HG02973 (cell line): ENCODE results near the gene LTBP2.

Source experiments
- ATAC-seq: cut with Tn5 transposase; IDR thresholded peaks from one replicate; pipeline ENCODE4 v1.9.1; 2021; ENCODE audit warnings: moderate library complexity; ENCODE audit not compliant: unreplicated experiment

The LTBP2 gene

DNA sequence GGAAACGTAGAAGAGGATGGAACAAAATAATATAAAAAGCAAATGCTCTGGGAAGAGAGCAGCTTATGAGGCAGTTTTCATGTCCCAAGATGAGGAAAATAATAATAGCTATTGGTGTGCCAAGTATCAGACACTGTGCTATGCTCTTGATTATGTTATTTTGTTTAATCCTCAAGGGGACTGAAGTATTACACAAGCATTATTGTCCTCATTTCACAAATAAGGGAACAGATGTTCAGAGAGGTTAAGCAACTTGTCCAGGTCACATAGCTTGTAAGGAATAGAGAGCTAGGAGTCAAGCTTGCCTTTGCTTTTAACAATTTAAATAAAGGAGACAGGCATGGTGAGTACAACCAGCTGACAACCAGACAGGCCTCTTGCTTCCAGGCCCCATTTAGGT is 26.9 kb upstream of the LTBP2 start:
- no peak for ATAC-seq

DNA sequence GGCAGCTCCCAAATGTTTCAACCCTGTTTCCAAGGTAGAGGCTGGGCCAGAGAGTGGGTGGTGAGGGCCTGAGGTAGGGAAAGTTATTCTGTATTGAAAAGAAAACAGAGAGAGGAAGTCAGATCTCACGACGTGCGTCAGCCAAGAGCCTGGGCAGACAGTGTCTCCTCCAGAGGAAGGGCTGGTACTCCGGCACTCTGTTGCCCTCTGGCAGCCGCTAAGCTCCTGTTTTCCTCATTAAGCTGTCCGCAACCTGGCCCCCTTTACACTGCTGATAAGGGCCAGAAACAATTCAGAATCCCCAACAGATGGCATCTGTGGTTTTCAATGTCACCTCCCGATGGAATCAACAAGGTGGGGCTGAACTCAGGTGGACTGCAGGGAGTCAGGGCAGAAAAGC is 26.0 kb upstream of the LTBP2 start:
- ATAC-seq = no peak

DNA sequence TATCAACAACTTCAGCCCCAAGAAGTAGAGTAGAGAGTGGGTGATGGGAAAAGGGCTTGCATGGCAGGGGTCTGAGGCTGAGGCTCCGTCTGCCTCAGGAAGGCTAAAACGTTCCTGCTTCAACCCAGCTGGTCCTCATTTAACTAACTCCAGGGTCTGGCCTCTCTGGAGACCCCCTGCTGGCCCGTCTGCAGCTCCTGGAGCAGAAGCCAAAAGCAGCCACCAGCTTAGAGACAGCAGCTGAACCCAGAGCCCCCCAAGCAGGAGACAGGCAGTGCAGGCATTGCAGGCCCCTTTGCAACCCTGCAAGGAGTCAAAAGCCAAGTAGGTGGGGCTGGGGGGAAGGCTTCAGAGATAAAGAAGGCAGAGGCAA is 25.1 kb upstream of the LTBP2 start:
- no peak for ATAC-seq

DNA sequence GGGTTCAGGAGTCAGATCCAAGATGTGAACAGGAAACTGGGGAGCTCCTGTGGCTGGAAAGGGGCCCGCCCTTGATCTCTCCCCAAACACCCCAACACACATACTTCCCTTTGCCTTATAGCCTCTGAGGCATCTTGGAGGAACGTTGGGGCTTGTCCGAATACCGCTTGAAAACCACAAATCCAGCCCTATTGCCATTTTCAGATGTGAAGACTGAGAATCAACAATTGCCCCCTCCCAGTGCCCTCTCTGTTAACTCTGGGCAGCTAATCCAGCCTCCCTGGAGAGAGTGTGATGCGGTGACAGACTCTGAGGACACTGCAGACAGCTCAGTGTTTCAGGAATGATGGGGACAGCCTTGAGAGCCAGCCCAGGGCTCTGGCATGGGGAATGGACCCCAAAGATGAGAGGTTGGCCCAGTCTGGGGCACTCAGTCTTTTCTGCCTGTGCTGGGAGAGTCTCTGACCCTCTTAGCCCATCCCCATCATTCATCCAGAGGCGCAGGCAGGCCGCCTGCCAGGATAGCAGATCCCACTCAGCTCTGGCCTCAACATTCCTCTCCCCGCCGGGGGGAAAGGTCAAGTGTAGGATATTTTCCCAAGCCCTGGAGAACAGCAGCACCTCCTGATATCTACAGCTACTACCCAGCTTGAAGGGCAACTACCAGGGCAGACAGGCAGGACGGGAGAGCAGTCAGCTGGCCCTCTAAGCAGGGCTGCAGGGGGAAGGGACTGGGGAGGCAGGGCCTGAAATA is 24.6 kb upstream of the LTBP2 start:
- ATAC-seq = no peak

DNA sequence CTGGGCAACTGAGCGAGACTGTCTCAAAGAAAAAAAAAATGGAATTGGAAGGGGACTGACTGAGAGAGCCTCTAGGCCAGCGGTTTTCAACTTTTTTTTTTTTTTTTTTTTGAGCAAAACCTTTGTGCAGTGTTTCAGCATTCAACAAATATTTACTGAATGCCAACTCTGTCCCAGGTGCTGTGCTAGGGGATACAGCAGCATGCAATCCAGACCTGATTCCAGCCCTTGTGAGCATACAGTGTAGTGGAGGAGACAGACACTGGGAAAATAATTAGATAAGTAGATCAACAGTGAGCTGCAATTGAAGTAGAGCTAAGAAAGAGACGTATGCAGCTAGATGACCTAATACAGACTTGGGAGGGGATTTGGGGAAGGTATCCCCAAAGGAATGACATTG is 23.8 kb upstream of the LTBP2 start:
- ATAC-seq = no peak

DNA sequence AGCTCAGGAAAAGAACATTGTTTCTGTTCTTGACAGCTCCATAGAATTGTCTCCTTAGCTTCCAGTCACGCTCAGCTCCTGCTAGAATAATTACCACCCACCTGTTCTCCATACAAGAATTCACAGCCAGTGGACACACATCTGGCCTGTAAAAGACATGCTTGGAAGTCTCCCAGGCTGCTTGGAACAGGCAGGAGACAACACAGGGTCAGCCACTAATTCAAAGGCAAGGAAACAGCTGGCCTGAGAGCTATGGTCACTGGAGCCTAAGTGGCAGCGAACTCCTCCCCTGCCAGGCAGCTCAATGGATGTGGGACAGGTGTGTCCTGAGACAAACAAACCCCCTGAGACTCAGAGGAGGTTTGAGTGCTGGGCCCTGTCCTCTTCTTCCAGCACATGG is 22.9 kb upstream of the LTBP2 start:
- ATAC-seq = no peak

DNA sequence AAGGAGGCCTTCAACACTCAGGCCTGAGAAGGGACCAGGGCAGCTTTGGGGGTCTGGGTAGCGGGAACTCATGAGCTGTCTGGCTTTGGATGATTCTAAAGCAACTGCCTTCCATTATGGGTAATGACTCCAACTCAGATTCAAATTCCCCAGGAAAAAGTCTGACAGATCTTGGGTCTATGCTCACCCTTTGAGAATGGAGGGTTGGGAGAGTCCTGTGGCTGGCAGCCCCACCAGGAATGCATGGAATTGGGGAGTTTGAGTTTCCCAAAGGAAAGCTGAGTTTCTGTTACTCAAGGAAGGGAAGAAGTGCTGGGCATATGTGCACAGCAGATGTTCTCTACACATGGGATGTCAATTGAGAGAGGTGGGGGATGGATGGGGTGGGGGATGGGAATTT is 22.4 kb upstream of the LTBP2 start:
- no peak for ATAC-seq

DNA sequence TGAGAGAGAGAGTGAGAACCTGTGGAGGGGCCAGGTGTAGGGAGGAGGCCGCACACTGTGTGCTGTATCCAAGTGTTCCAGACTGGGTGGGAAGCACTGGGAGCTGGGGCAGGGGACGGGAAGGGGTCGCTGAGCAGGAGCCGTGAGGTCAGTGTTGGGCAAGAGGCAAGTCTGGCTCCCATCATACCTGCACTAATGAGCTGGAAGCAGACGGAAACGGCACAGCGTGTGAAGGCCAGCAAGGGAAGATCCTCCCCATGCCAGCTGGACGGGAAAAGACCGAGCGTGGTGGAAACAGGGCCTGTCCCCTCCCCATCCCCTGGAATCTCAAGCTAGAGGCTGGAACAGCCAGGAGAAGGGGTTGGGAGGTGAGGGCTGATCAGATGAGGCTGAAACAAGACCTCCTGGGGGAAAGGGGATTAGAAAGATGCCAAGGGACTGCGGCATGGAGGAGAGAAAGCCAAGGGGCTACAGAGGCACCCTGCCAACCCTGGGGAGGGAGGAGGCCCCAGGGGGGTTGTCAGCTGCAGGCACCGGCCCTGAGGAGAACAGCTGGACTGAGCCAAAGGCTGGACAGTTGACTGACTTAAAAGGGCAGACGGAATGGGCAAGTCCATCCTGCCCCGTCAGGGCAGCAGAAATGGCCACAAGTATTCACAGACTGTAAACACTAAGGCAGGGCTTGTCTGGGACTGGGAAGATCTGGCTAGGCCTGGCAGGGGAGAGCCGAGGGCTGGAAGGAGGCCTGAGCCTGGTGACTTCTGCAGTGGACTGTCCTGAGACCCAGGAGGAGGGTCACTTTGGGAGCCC is 19.0 kb upstream of the LTBP2 start:
- no peak for ATAC-seq

DNA sequence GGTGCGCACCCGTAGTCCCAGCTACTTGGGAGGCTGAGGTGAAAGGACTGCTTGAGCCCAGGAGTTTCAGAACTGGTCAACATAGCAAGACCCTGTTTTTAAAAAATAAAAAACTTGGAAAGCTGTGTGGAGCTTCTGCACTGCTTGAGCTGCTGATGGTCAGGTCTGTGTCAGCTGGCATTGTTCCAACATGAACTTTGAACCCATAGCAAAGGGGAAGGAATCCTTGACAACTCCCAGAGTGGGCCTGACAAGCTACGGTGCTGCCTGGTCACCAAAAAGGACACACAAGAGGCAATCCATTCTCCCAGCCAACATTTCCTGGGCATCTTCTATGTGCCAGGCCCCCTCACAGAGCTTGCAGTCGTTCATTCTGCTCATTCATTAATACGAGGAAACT is 16.4 kb upstream of the LTBP2 start:
- ATAC-seq = no peak

DNA sequence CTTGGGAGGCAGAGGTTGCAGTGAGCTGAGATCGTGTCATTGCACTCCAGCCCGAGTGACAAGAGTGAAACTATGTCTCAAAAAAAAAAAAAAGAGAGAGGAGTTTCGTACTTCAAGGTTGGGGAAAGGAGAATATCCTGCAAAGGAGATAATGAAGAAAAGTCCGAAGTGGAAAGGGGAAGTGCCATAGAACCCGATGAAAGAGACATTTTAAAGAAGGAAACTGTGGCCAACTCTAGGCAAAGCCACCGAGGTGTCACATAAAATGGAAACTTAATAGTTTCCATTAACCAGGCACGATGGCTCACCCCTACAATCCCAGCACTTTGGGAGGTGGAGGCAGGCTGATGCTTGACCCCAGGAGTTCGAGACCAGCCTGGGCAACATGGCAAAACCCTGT is 15.0 kb upstream of the LTBP2 start:
- no peak for ATAC-seq

DNA sequence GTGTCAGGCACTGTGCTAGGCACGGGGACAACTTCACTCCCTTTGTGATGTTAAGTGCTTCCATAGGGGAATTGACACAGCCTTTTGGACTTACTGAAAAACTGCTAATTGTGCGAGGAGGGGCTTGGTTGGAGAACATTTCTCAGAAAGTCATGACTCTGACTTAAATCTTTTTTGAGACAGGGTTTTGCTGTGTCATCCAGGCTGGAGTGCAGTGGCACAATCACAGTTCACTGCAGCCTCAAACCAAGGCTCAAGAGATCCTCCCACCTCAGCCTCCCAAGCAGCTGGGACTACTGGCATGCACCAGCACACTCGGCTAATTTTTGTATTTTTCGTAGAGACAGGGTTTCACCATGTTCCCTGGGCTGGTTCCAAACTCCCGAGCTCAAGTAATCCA is 10.2 kb upstream of the LTBP2 start:
- ATAC-seq = no peak

DNA sequence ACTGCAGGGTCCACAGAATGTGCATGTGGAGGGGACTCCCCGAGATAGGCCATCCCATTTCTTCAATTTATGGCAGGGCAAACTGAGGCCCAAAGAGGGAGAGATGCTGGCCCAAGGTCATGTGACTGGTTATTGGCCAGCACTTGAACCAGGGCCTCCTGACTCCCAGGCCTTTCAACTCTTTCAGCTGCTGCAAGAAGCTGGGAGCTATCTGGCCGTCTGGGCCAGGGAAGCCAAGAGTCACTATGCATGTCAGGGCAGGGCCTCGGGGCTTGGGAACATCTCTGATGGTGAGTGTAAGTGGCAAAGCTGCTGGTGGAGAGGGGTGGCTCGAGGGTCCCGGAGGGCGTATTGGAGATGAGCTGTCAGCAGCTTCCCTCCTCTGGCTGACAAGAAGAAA is 9.5 kb upstream of the LTBP2 start:
- no peak for ATAC-seq

DNA sequence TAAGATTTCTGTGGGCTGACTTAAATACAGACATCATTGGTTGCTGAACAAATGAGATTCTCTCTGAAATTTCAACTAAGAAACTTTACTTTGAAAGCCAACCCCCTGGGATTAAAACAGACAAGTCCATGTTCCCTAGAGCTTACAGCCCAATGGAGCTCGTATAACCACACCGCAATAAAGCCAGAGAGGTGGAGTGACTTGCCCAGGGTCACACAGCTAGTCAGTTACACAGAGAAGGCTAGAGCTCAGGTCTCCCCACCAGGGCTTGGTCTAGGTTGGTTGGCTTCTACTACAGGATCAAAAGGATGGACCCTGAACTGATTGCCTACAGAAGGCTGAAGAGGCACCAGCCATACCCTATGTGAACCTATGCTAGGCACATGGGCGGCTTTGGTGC is 8.9 kb upstream of the LTBP2 start:
- ATAC-seq = no peak

DNA sequence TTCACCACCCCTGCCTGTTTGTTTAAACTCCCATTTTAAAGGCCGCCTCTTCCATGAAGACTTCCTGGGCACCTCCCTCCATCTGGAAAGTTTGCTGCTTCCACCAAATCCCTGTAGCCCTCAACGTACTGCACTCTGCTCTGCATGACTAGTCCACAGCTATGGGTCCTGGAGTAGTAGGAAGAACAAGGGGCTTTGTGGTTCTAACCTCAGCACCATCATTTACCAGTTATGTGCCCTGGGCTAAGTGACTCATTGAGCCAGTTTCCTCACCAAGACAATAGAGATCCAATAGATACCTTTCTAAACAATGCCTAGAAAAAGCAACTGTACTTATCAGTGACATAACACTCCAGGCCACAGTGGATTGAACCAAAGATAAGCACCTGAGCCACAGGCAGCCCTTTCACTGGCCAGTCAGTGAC is 8.5 kb upstream of the LTBP2 start:
- no peak for ATAC-seq

DNA sequence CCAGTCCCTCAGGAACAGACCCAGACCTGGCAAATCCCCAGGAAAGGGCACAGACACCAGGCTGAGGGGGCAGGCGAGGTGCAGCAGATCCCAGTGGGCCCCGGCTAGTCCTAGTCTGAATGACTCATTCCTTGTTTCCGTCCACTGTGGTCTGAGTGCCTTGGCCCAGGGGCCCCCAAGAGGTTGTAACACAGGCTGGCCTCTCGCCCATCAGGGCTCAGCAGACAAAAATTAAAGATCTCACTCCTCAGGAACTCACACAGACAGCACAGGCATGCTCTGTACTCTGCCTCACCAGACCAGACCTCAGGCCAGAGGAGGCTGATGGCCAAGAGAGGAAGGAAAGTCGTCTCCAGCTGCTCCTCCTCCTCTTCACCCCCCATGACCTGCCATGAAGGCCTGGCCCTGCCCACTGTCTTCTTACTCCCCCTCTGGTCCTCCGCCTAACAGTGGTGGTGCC is 7.7 kb upstream of the LTBP2 start:
- no peak for ATAC-seq

DNA sequence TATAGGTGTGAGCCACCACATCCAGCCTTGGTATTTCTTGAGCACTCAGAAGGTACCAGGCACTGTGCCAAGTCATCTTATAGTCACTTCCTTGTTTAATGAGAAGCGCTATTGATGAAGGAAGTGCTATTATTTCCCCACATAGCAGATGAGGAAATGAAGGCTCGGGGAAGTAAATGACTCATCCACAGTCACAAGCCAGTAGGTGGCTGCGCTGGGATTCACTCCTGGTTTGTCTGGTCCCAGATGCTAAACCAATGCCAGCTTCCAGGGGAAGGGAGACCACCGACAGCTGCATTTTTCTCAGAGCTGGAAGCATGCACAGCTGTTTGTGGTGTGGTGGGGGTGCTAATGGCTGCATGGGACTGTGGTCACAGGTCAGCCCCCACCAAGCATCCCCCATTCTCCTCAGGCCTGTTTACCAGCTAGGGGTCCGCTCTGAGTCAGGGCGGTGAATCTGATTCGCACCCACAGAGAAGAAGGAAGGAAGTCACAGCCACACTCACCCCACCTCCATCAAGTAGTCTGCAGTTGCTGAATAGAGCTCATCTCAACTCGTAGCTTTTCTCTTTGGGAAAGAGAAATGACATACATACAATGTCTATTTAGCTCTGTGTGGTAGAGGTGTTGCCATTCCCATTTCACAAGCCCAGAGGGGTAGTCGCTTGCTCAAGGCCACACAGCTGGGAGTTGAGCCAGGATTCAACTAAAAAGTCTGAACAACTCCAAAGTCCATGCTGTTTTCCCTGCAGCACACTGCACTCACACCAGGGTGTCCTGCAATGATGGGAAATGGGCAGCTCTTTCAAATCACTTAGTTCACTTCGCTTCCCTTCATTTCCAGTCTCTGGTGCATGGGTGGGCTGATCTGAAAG is 6.3 kb upstream of the LTBP2 start:
- no peak for ATAC-seq

DNA sequence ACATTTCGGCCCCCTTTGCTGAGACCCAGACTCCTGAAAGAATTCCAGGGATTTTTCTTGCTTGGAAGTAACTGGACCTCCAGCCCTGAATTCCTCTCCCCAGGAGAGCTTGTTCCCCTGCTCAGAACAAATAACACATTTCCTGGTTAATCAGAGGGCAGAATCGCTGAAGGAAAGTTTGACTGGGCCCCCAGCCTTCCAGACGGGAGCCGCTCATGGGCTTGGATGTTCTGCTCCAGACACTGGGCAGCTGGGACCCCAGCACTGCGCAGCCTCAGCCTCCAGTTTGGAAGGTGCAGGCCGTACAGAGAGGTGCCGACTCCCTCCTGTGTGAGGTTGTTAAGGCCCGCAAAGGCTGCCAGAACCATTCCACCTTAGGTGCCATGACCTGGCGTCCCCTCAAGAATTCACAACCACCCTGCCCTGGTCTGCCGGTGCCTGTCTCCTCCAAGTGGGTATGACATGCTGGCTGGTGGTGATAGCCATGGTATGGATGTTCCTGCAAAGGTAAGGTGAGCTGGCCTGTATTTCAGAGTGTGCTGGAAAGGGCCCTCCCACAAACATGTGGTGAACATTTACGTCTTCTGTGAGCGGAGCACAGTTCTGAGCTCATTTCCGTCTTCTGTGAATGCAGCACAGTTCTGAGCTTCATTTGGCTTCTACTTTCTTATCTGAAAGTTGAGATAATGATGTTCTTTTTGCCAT is 5.1 kb upstream of the LTBP2 start:
- no peak for ATAC-seq

DNA sequence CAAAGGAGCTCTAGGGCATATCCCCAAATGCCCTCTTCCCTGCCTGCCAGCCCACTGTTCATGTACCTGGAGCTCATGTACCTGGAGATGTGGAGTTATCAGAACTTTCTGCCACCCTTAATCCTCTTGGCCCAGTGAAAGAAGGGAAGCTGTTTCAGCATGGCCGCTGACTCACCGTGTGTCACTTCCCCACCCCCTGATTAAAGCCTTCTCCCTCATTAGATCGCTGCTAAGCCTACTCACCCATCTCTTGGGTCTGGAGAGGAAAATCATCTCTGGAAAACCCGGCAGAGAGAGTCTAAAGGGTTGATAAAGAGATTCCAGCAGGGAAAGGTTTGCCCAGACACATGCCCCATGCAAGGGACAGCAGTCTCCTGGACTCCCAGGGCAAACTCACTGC is 4.5 kb upstream of the LTBP2 start:
- no peak for ATAC-seq

DNA sequence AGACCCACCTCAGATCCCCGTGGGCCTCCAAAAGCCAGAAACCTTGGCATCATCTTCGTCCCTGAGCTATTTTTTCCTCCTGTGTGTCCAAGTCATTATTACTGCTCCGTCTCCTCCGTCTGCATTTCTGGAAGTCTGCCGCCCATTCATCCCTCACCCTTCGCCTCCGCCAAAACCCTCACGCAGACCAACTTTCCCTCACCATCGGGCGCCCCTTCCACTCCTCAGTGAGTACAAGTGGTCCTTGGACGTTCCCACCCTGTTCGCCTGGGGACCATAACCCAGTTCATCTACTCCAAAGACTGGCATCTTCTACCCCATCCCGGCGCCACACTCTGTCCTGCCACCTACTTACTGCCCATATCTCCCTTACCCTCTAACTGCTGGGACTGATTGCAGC is 3.7 kb upstream of the LTBP2 start:
- ATAC-seq = no peak

DNA sequence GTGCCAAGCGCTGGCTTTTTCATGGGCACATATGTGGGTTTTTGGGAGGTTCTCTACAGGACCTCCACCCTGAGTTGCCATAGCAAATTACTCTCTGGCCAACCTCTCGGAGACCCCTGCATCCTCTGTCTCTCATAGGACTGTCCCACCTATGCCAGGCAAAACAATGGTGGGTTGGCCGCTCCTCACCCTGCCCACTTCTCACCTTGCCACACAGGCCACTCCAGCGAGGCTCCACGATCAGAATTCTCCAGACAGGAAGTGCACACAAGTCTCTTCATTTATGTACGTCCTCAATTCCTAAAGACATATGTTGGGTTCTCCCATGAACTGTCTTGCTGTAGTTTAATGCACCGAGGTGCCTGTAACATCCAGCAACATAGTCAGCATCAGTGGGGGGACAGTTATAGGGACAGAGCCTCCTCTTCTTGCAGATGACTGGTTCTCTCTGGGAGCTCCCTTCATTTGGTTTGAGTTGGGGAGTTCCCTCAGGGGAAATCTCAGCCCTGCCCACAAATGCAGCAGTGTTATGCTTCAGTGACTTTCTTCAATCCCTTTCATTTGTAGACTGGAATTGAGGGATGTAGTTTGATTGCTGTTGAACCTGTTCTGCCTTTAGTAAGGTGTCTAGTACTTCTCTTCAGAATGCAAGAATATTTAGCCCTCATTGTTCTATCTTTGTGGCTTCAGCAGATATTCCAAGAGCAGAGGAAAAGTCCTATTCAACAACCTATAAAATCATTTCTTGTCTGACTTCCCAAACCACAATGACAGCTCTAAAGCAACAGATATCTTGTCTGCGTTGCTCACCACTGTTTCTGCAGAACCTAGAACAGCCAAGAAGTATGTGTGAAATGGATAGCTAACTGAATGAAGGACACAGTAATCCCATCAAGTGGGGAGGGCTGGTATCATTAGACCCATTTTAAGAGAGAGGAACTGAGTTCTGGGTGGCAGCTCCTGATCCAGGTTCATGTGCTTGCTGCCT is 2.8 kb upstream of the LTBP2 start:
- no peak for ATAC-seq
